Measurements from ENCODE around the gene HTN3. TPM values are rescaled to one million over a fixed set of nuclear protein-coding genes. Genes with fewer than 3 reads are reported as not detected.

The HTN3 gene
- polyA plus RNA-seq, 3 donors: not detected

Other genes starting within 250 kb of the HTN3 start
- gene SULT1E1, start 168.3 kb upstream of the HTN3 start, polyA plus RNA-seq (ENCODE audit: insufficient read length in 3 of 3): 100 to 1,000 TPM; 409 to 455 (median 413) TPM
- gene CSN1S1, start 97.4 kb upstream of the HTN3 start, polyA plus RNA-seq (ENCODE audit: insufficient read length in 3 of 3): not detected
- not detected for gene CSN2, start 62.7 kb upstream of the HTN3 start, polyA plus RNA-seq (ENCODE audit: insufficient read length in 3 of 3)
- gene STATH, start 32.5 kb upstream of the HTN3 start, polyA plus RNA-seq (ENCODE audit: insufficient read length in 3 of 3): under 1 TPM in 2 of 3 donors, not detected in 1; 0.44 to 0.50 TPM
- gene HTN1, start 22.0 kb downstream of the HTN3 start, polyA plus RNA-seq (ENCODE audit: insufficient read length in 3 of 3): under 1 TPM; 0.03 to 0.10 (median 0.04) TPM
- under 1 TPM in 2 of 3 donors, not detected in 1; 0.04 to 0.10 TPM for gene PRR27, start 125.8 kb downstream of the HTN3 start, polyA plus RNA-seq (ENCODE audit: insufficient read length in 3 of 3)
- gene ODAM, start 167.3 kb downstream of the HTN3 start, polyA plus RNA-seq (ENCODE audit: insufficient read length in 3 of 3): 1 to 10 TPM; 1.3 to 2.1 (median 1.7) TPM
- gene FDCSP, start 197.7 kb downstream of the HTN3 start, polyA plus RNA-seq (ENCODE audit: insufficient read length in 3 of 3): under 1 TPM; 0.31 to 0.68 (median 0.56) TPM
- gene CSN3, start 214.1 kb downstream of the HTN3 start, polyA plus RNA-seq (ENCODE audit: insufficient read length in 3 of 3): not detected